ENCODE results near the gene CDON.

The CDON gene

DNA sequence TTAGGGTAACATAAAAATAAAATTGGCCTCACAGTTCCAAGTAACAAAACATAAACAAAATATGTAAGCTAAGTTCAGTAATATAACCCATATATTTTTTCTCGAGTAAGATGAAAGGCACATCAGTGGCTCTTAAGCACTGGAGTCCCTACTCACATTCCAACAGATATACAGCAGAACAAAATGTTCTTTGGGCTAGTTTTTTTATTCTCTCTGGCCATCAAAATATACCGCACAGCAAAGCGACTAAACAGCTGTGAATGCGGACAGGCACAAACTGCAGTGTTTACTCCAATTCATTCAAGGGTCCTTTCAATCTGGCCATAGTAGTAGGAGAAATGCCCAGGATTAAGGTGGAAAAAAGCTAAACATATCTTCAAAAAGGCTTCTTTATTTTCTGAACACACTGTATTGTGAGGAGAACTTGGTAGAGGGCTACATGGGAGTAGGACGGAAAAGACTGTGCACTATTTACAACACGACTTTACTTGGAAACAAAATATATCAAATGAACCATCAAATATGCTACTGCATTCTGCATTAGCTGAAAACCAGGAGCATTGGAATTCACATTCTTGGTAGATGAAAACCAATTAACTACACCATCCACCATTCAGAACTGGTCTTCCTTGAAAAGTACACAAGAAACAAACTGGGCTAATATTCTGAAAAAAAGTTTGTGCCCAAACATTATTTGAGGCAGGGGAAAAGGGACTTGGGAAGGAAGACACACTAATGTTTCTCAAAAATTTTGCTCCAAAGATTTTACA is 4.4 kb downstream of the CDON start:
- TF ChIP-seq, protein P1, sequence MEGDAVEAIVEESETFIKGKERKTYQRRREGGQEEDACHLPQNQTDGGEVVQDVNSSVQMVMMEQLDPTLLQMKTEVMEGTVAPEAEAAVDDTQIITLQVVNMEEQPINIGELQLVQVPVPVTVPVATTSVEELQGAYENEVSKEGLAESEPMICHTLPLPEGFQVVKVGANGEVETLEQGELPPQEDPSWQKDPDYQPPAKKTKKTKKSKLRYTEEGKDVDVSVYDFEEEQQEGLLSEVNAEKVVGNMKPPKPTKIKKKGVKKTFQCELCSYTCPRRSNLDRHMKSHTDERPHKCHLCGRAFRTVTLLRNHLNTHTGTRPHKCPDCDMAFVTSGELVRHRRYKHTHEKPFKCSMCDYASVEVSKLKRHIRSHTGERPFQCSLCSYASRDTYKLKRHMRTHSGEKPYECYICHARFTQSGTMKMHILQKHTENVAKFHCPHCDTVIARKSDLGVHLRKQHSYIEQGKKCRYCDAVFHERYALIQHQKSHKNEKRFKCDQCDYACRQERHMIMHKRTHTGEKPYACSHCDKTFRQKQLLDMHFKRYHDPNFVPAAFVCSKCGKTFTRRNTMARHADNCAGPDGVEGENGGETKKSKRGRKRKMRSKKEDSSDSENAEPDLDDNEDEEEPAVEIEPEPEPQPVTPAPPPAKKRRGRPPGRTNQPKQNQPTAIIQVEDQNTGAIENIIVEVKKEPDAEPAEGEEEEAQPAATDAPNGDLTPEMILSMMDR (conservative IDR thresholded peaks at IDR 0.05; ENCODE audit: control insufficient read depth, insufficient read depth, low read depth, low read length) = no peak
- H3K4me3 ChIP-seq (ENCODE audit: control insufficient read depth, low read depth, low read length) = no peak overlapping the region
- DNase-seq (ENCODE audit: low read depth) = no peak

DNA sequence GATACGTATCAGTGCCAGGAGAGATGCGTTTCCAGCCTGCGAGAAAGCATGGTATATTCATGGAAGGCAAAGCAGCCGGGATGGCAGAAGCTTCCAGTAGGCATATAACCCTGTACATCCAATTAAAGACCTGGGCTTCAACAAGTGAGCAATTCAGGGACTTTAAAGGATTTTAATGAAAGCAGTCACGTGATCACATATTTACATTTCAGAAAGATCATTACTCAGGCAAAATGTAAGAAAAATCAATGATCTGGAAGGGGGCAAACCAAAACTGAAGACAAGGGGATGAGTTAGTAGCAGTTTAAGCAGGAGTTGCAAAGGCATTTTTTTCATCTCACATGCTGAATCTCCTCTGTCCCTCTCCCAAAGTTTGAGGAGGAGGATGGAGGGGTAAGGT is 7.8 kb downstream of the CDON start:
- DNase-seq (ENCODE audit: low read depth) = no peak
- TF ChIP-seq, protein P1 (conservative IDR thresholded peaks at IDR 0.05; ENCODE audit: control insufficient read depth, insufficient read depth, low read depth, low read length) = no peak
- H3K4me3 ChIP-seq (ENCODE audit: control insufficient read depth, low read depth, low read length) = no peak overlapping the region

DNA sequence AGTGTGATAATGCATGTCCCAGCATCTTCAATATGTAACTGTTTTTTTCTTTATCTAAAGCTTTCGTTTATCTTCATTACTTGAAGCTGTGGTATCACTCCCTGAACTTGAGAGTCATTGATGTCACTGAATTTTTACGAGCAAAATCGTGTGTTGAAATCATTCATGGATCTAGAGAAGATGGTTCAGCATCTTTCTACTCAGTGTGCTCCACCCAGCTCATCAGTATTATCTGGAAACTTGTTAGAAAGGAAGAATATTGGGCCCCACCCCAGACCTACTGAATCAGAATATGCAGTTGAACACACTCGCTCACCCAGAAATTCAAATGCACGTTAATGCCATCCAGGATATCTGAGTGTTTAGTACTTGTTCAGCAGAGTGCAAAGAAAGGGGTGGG is 8.3 kb downstream of the CDON start:
- TF ChIP-seq, protein P1 (conservative IDR thresholded peaks at IDR 0.05; ENCODE audit: control insufficient read depth, insufficient read depth, low read depth, low read length) = no peak
- no peak for DNase-seq (ENCODE audit: low read depth)

GRCh38 chr11:126053415-126054286 is 9.0 kb downstream of the CDON start:
- DNase-seq (ENCODE audit: low read depth) = no peak
- TF ChIP-seq, protein P1 (conservative IDR thresholded peaks at IDR 0.05; ENCODE audit: control insufficient read depth, insufficient read depth, low read depth, low read length) = no peak
- H3K4me3 ChIP-seq (ENCODE audit: control insufficient read depth, low read depth, low read length) = no peak overlapping the region

More for the DNA sequence above, 8.3 kb downstream of the CDON start:
- H3K4me3 ChIP-seq (ENCODE audit: control insufficient read depth, low read depth, low read length) = no peak overlapping the region

DNA sequence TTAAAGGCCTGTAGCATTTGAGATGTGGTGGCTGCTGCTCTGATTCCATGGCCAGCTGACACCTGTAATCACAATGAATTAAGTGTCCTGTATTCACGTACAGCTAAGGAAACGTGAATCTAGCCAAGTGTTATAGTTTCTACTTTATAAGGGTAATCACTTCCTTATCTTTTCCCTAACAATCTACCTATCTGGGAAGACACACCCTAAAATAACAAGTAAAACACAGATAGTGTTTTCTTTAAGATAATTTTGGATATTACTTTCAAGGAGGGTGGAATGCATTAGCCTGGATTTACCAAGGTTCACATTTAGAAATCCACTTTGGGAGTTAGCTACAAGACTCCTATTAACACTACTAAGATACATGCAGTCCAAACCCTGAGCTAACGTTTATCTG is 11.5 kb downstream of the CDON start:
- no peak for DNase-seq (ENCODE audit: low read depth)
- no peak overlapping the region for H3K4me3 ChIP-seq (ENCODE audit: control insufficient read depth, low read depth, low read length)
- TF ChIP-seq, protein P1 (conservative IDR thresholded peaks at IDR 0.05; ENCODE audit: control insufficient read depth, insufficient read depth, low read depth, low read length) = no peak

DNA sequence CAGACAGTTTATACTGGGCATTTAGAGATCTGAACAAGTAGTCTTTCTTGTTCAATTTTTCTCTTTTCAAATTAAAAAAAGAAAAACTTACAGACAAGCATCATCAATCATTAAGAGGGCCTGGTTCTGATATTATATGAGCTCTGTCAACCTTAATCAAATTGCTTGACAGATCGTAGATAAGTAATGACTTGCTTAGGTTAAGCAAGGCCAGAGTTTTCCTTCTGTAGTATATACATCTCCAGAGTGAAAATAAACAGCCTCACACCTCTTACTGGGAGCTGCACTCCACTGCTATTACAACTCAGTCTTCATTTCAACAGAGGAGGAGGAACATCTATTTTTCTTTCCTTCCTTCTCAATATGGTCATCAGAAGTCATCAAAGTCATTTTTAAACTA is 13.5 kb downstream of the CDON start:
- DNase-seq (ENCODE audit: low read depth) = no peak
- TF ChIP-seq, protein P1 (conservative IDR thresholded peaks at IDR 0.05; ENCODE audit: control insufficient read depth, insufficient read depth, low read depth, low read length) = no peak
- no peak overlapping the region for H3K4me3 ChIP-seq (ENCODE audit: control insufficient read depth, low read depth, low read length)

Data from fibroblast of mammary gland (primary cell).